HUDEP-2 (cell line): ENCODE measurements around the gene CHRNB2.
"Not testable (repeated sequence)": the region's sequence is repeated elsewhere in the genome, so short reads cannot be mapped to it uniquely, and the experiment has no call there.

Experiments
- DNase-seq, 76 experiments: peaks; one replicate each; lab custom pipeline; 2025; ENCODE audit not compliant: unreplicated experiment in 76 of 76; lab: John Stamatoyannopoulos, UW

Gene CHRNB2

GRCh38 chr1:154567386-154568156 lies at the start of gene CHRNB2:
Gene CHRNB2, plus strand, starts transcription at chr1:154567778. Its CDS starts 267 bp downstream, at chr1:154568045.
- peak in 54 of 76 experiments; percentile 1 to 64 (median 36) for DNase-seq

- peak in 71 of 76 experiments; percentile 14 to 85 (median 57) for DNase-seq
Measured at GRCh38 chr1:154519591-154519991, 48.0 kb upstream of the CHRNB2 start.

DNA sequence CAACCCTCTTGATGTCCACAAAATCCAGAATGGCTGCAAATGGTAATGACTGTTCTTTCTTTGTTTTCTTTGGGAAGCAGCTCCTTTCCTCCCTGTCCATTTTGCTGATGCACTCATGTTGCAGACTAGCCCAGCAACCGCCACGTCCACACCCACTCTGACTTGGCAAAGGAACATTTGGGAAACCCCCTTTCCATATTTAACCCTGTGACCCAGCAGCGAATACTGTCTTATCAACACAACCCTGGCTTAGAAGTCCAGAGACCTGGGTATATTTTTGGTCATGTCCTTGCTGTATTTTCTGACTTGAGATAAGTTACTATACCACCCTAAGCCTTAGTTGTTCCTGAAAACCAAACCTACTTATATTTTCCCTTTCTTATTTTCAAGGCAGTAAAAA lies 47.2 kb upstream of the CHRNB2 start:
- peak in 38 of 76 experiments; percentile 4 to 61 (median 24) for DNase-seq

GRCh38 chr1:154521695-154522094 lies 45.9 kb upstream of the CHRNB2 start:
- DNase-seq: no peak

DNA sequence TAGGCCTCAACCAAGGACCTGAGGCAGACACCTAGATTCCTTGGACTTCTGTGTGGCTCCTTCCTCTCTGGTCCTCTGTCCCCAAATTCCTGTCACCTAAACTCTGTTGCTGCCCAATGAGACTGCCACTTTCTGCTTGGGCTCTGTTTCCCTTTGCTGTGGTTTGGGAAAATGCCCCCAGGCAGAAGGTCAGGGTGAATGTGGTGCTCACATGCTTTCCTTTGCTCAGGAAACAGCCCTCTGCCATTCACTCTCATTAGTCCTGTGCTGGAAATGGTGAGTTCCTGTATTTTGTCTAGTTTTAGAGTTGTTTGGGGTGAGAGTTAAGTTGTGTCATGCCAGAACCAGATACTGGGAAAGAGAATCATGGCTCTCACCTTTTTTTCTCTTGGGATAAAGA lies 42.7 kb upstream of the CHRNB2 start:
- no peak for DNase-seq

- no peak for DNase-seq
Measured at GRCh38 chr1:154527192-154527591, 40.4 kb upstream of the CHRNB2 start.

GRCh38 chr1:154529308-154529707 lies 38.3 kb upstream of the CHRNB2 start:
- no peak for DNase-seq

GRCh38 chr1:154531950-154532349 lies 35.6 kb upstream of the CHRNB2 start:
- not testable (repeated sequence) for DNase-seq

GRCh38 chr1:154533952-154534844 lies 33.4 kb upstream of the CHRNB2 start:
- peak in 1 of 76 experiments; percentile 6 for DNase-seq

DNA sequence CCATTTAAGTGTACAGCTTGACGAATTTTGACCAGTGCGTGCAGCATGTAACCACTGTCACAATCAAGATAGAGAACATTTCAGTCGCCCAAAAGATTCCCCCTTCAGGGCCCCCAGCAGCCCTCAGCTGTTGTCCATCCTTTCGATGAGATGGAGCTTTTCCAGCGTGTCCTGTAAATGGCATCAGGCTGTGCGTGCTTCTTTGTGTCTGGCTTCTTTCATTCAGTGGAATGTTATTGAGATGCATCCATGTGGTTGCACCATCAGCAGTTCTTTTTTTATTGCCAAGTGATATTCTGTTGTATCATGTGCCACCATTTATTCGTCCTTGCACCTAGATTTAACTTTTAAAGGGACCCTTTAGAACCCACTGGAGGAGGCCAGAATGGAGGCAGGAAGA lies 31.0 kb upstream of the CHRNB2 start:
- no peak for DNase-seq

DNA sequence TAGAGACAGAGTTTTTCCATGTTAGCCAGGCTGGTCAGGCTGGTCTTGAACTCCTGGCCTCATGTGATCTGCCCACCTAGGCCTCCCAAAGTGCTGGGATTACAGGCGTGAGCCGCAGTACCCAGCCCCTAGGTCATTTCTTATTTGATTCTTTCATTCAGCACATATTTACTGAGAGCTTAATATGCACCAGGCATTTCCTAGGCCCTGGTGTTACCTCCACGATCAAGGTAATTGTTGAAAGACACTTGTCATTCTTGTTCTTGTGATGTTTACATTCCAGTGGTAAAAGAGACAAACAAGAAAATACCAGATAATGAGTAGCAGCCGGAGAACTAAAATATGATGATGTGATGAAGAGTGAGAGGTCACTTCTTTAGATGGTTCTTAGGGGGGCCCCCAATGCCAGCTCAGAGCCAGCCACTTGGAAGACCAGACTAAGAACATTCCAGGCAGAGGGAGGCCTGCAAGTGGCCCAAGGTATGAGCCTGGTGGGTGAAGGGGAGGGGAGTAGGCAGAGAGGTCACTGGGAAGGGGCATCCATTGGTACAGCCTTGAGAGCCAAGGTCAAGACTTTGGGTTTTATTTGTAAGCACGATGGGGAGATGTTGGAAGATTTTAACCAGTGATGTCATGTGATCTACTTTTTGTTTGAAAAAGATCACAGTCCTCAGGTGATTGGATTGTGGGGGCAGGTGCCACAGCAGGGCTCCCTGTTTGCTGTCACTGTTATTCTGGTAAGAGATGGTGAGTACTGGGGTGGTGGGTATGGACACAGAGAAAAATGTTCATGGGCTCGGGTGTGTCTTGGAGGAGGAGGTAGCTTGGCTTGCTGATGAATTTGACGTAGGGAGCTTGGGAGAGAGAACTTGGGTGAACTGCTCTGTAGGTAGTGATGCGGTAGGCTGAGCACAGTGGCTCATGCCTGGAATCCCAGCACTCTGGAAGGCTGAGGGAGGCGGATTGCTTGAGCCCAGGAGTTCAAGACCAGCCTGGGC lies 27.8 kb upstream of the CHRNB2 start:
- no peak for DNase-seq

DNA sequence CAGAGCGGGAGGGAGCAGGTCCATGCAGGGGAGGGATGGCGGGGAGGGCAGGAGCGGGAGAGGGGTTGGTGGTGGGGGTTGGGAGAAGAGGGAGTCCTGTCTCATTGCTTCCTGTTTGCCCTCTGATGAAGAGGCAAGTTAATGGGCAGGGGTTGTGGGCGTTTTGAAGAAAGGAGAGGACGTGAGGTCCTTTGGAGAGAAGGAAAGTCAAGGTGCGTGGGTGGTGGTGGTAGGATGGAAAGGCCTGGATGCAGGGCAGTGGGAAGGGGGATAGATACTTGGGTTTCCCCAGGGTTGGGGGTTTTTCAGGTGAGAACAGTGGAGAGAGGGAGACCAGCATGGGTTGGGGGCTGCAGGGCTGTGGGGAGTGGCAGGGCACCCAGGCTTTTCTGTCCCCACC lies 26.3 kb upstream of the CHRNB2 start:
- no peak for DNase-seq

DNA sequence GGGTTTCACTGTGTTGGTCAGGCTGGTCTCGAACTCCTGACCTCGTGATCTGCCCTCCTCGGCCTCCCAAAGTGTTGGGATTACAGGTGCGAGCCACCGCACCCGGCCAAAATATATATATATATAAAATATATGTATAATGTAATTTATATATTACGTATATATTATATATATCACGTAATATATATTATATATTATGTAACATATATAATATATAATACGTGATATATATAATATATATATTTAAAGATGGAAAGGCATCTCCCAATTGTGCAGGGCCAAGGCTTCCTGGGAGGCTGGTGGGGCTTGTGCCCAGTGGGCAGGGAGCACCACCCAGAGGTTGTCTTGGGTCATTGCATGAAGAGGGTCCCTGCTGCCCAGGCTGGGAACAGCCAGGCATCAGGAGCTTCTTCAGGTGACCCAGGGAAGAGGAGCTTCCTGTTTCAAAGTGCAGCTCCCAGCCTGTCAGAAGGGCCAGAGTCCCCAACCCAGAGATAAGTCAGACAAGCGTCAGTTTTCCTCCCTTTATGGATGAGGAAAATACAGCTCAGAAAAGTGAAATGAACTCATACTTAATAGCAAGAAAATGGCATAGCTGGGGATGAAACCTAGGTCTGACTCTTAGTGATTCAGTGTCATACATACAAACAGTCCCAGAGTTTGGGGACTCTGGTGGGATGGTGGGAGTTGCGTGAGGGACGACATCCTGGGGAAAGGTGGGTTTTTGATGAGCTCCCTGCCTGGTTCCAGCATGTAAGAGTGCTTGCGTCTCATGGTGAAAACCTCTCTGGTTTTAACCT lies 21.1 kb upstream of the CHRNB2 start:
- peak in 60 of 76 experiments; percentile 2 to 74 (median 46) for DNase-seq

DNA sequence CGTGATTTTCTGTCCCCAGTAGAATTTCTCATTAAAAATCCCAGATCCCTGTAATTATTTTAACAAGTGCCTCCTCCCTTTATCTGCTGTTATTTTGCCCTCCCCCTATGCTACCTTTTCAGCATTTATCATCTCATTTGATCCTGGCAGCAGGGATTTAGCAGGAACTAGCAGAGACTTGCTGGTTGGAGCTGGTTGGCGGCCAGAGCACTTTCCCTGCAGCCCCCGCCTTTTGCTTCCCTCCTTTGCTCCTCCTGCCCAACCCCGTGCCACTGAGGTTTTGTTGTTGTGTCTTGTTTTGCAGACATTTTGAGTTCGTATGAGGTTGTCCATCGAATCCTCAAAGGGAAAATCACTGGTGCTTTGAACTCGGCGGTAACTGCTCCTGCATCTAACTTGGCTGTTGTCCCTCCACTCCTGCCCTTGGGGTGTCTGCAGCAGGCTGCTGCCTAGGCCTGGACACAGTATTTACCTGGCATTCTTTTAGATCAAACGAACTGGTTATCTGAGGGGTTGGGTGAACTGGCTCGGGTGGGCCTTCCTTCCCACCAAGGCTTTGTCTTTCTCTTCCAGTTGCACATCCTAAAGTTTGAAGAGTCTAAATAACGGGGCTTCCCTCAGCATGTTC lies 20.4 kb upstream of the CHRNB2 start:
- DNase-seq: no peak

GRCh38 chr1:154548028-154548427 lies 19.6 kb upstream of the CHRNB2 start:
- peak in 63 of 76 experiments; percentile 4 to 79 (median 49) for DNase-seq

DNA sequence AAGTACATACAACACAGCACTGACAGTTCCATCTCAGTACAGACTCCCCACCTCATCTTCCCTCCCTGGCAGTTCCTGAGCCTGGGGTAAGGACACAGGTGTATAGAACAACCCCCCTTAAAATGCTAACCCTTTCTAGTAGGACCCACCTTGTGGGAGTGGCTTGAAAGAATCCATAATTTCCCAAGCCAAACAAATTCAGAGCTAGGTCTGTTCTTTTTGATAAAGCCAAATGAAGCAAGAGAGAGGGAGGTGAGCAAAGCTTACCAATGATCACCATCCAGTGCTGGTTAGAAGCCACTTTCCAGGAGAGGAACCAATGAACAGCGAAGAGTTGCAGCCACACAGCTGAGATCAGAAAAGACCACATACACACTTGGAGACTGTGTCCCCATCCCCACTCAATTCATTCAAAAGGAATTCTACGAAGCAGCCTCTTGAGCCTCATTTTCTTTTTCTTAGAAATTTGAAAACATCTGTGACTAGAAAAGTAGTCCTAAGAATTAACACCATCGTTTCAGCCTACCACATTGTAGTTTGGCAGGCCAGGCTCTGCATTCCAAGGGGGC lies 18.3 kb upstream of the CHRNB2 start:
- no peak for DNase-seq

GRCh38 chr1:154550070-154550469 lies 17.5 kb upstream of the CHRNB2 start:
- DNase-seq: no peak

GRCh38 chr1:154550657-154551056 lies 16.9 kb upstream of the CHRNB2 start:
- DNase-seq: no peak

- no peak for DNase-seq
Measured at GRCh38 chr1:154551474-154551873, 16.1 kb upstream of the CHRNB2 start.
